Measurements from ENCODE around the gene SPHK1. TPM values are rescaled to one million over a fixed set of nuclear protein-coding genes. Genes with fewer than 3 reads are reported as not detected.

SPHK1 gene
- total and polyA plus RNA-seq, 5 donors from 2014 or later: 0.09 to 0.52 (median 0.12) TPM; not detected in 2

DNA sequence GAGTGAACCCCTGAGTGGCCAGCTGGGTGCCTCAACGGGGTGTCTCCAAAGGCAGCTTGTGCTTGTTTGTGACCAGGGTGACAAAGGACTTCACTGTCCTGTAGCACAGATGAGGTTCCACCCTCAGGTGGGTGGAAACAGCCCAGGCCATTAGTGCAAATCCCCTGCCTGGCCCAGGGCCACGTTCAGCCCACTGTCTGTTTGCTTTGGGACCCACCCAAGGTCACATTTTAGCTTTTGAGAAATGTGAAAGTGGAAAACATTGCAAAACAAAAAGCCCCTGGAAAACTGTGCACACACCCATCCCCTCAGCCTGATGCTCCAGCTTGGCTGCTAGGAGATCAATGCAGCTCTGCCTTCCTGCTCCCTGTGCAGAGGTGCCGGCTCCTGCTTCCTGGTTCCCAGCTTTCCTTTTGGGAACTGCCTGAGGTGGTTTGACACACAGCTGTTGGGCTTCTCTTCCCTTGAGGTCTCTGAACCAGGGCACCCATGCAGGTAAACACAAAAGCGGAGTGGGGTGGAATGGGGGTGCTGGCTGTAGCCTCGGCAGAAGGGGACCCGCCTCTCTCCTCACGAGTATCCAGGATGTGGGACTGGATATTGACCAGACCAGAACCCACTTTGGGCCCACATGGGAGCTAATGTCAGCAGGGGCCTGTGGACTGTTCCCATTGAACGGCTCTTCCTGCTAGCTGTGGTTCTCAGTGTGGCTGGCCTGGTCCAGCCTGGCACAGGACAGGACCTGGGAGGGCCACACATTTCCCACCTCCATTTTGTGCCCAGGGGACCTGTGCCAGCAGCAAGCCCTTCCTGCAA lies 7.9 kb upstream of the SPHK1 start:
- peaks cover 0 to 2% (median 0%) of the 10 kb centered on the region in 7 donors for H3K9me3 Mint-ChIP-seq
- ATAC-seq (ENCODE audit: low read depth in 2 of 2): no peak
- no peak overlapping the region for H3K4me3 ChIP-seq (ENCODE audit: low read depth, low read length)
- no peak overlapping the region for H3K27ac Mint-ChIP-seq
- no peaks in the 10 kb centered on the region for H3K36me3 Mint-ChIP-seq
- H3K36me3 ChIP-seq (ENCODE audit: control insufficient read depth, insufficient read depth, low read length): no peaks in the 10 kb centered on the region
- H3K27me3 Mint-ChIP-seq: peaks cover 13% of the 10 kb centered on the region
- no peaks in the 10 kb centered on the region for H3K9me3 ChIP-seq (ENCODE audit: control insufficient read depth in 2 of 2, low read length in 2 of 2)
- no peak overlapping the region for H3K4me3 Mint-ChIP-seq
- no peaks in the 10 kb centered on the region for H3K27me3 ChIP-seq (ENCODE audit: control insufficient read depth, insufficient read depth, low read length)
- no peaks in the 10 kb centered on the region for H3K4me1 Mint-ChIP-seq
- H3K27ac ChIP-seq (ENCODE audit: insufficient read depth, low read length, poor library complexity, severe bottlenecking): no peak overlapping the region
- no peak for DNase-seq
- no peaks in the 10 kb centered on the region for H3K4me1 ChIP-seq (ENCODE audit: control insufficient read depth, insufficient read depth, low read length, poor library complexity, severe bottlenecking)

DNA sequence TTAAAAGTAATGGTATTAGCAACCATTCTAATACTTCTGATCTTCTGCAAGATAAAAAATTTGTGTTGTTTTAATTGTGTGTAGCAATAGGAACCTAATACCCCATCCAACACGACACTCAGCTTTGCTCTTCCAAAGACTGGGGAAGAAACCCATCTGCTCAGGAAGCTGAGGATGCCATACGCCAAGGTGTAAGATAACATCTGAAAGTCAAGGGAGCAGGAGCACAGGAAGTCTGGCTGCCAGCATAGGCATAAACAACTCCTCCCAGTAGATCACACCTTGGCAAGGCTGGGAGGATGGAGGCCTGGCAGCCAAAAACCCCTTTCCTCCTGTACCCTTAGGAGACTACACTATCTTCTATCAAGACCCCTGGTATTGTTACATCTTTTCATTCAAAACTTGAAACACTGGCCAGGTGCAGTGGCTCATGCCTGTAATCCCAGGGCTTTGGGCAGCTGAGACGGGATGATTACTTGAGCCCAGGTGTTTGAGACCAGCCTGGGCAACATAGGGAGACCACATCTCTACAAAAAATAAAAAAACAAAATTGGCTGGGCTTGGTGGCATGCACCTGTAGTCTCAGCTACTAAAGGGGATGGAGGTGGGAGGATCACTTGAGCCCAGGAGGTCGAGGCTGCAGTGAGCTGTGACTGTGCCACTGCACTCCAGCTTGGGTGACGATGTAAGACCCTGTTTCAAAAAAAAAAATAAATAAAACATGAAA lies 5.7 kb upstream of the SPHK1 start:
- Histone ChIP-seq H3K4me1 (ENCODE audit: control insufficient read depth, insufficient read depth, low read length, poor library complexity, severe bottlenecking) (peaks cover 14% of the 10 kb centered on the region), H3K36me3 (ENCODE audit: control insufficient read depth, insufficient read depth, low read length) (no peaks in the 10 kb centered on the region), H3K4me3 (ENCODE audit: low read depth, low read length) (no peak overlapping the region), H3K9me3 (ENCODE audit: control insufficient read depth in 2 of 2, low read length in 2 of 2) (no peaks in the 10 kb centered on the region), H3K27ac (ENCODE audit: insufficient read depth, low read length, poor library complexity, severe bottlenecking) (no peak overlapping the region), H3K27me3 (ENCODE audit: control insufficient read depth, insufficient read depth, low read length) (no peaks in the 10 kb centered on the region)
- DNase-seq (no peak), ATAC-seq (ENCODE audit: low read depth in 2 of 2) (no peak)
- Mint-ChIP-seq H3K27me3 (peaks cover 23% of the 10 kb centered on the region), H3K36me3 (no peaks in the 10 kb centered on the region), H3K9me3 (peaks cover 0 to 1% (median 0%) of the 10 kb centered on the region in 7 donors), H3K4me3 (peak overlapping the region in 1 of 4 donors; percentile 64), H3K4me1 (peaks cover 0 to 5% (median under 1%) of the 10 kb centered on the region in 4 donors), H3K27ac (peak overlapping the region in 1 of 3 donors; percentile 10)

DNA sequence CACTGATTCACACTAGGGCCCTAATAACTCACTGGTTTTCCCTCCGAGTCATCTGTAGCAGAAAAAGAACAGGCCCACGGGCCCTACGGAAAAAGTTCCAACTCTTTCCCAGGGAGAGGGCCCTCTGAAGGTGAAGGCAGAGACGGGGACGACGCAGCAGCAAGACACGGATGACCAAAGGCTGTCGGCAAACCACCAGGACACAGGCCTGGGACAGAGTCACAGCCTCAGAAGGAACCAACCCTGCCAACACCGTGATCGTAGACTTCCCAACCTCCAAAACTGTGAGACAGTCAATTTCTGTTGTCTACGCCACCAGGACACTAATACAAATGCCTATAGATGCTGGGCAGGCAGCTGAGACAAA lies 5.2 kb upstream of the SPHK1 start:
- Histone ChIP-seq H3K27ac (ENCODE audit: insufficient read depth, low read length, poor library complexity, severe bottlenecking) (no peak overlapping the region), H3K27me3 (ENCODE audit: control insufficient read depth, insufficient read depth, low read length) (no peaks in the 10 kb centered on the region), H3K4me3 (ENCODE audit: low read depth, low read length) (no peak overlapping the region), H3K4me1 (ENCODE audit: control insufficient read depth, insufficient read depth, low read length, poor library complexity, severe bottlenecking) (peaks cover 18% of the 10 kb centered on the region), H3K9me3 (ENCODE audit: control insufficient read depth in 2 of 2, low read length in 2 of 2) (no peaks in the 10 kb centered on the region), H3K36me3 (ENCODE audit: control insufficient read depth, insufficient read depth, low read length) (no peaks in the 10 kb centered on the region)
- peak overlapping the region in 1 of 4 donors; percentile 56 for H3K4me3 Mint-ChIP-seq
- peaks cover 23% of the 10 kb centered on the region for H3K27me3 Mint-ChIP-seq
- peaks cover 0 to 1% (median 0%) of the 10 kb centered on the region in 7 donors for H3K9me3 Mint-ChIP-seq
- H3K27ac Mint-ChIP-seq: no peak overlapping the region
- peaks cover 0 to 6% (median under 1%) of the 10 kb centered on the region in 4 donors for H3K4me1 Mint-ChIP-seq
- ATAC-seq (ENCODE audit: low read depth in 2 of 2) (no peak), DNase-seq (no peak)
- no peaks in the 10 kb centered on the region for H3K36me3 Mint-ChIP-seq

DNA sequence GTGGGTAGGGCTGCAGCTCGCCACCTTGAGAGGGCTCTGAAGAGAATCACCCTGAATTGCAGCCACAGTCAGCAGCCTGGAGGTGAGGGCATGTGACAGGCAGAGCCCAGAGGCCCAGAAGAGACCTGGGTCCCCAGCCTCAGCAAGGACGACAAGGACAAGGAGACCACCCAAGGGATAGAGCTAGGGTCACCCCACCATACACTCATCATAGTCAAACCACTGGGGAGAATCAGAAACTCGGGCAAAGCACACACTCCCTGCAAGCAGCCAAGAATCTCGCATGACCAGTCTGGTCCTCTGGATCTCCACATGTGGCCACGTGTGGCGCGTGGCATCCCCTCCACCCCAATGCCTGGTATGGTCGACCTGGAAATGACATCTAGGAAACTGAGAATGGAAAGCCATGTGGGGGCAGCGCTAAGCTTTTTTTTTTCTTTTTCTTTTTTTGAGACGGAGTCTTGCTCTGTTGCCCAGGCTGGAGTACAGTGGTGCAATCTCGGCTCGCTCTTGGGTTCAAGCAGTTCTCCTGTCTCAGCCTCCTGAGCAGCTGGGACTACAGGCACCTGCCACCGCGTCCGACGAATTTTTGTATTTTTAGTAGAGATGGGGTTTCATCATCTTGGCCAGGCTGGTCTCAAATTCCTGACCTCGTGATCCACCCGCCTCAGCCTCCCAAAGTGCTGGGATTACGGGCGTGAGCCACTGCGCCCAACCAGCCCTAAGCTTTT lies 4.6 kb upstream of the SPHK1 start:
- H3K4me1 ChIP-seq (ENCODE audit: control insufficient read depth, insufficient read depth, low read length, poor library complexity, severe bottlenecking): peaks cover 22% of the 10 kb centered on the region
- Mint-ChIP-seq H3K27ac (no peak overlapping the region), H3K9me3 (peaks cover 0 to 1% (median 0%) of the 10 kb centered on the region in 7 donors), H3K4me3 (peak overlapping the region in 3 of 4 donors; percentile 5 to 56 (median 33)), H3K36me3 (no peaks in the 10 kb centered on the region), H3K4me1 (peaks cover 0 to 6% (median under 1%) of the 10 kb centered on the region in 4 donors), H3K27me3 (peaks cover 23% of the 10 kb centered on the region)
- no peak for ATAC-seq (ENCODE audit: low read depth in 2 of 2)
- no peaks in the 10 kb centered on the region for H3K9me3 ChIP-seq (ENCODE audit: control insufficient read depth in 2 of 2, low read length in 2 of 2)
- H3K27me3 ChIP-seq (ENCODE audit: control insufficient read depth, insufficient read depth, low read length): no peaks in the 10 kb centered on the region
- H3K27ac ChIP-seq (ENCODE audit: insufficient read depth, low read length, poor library complexity, severe bottlenecking): no peak overlapping the region
- no peak for DNase-seq
- H3K36me3 ChIP-seq (ENCODE audit: control insufficient read depth, insufficient read depth, low read length): no peaks in the 10 kb centered on the region
- H3K4me3 ChIP-seq (ENCODE audit: low read depth, low read length): no peak overlapping the region

DNA sequence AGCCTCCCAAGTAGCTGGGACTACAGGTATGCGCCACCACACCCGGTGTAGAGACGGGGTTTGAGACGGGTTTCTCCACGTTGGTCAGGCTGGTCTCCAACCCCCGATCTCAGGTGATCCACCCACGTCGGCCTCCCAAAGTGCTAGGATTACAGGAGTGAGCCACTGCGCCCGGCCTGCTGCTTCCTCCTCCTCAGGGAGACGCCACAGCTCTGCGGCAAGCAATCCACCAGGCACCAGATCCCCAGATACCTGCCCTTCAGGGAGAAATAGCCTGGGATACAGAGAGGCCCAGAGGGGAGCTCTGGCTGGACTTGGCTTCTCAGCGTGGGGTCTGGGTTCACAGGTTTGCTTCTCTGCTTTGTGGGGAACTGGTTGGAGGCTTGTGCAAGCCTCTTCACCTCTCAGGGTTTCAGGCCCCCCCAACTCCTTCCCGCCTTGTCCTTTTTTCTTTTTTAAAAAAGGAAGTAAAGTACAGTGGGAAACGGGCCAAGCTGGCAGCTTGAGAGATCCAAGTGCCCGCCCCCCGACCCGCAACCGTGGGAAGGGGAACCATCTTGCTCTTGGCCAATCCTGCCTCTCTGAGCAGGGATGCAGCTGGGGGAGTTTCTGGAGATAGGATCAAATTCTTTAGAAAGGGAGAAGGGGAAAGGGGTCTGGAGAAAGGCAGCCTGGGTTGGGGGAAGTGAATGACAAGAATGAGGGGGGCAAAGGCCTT lies 2.6 kb upstream of the SPHK1 start:
- Histone ChIP-seq H3K9me3 (ENCODE audit: control insufficient read depth in 2 of 2, low read length in 2 of 2) (no peaks in the 10 kb centered on the region), H3K27ac (ENCODE audit: insufficient read depth, low read length, poor library complexity, severe bottlenecking) (no peak overlapping the region), H3K27me3 (ENCODE audit: control insufficient read depth, insufficient read depth, low read length) (no peaks in the 10 kb centered on the region), H3K36me3 (ENCODE audit: control insufficient read depth, insufficient read depth, low read length) (no peaks in the 10 kb centered on the region), H3K4me1 (ENCODE audit: control insufficient read depth, insufficient read depth, low read length, poor library complexity, severe bottlenecking) (peaks cover 36% of the 10 kb centered on the region), H3K4me3 (ENCODE audit: low read depth, low read length) (no peak overlapping the region)
- Mint-ChIP-seq H3K36me3 (no peaks in the 10 kb centered on the region), H3K9me3 (peaks cover 0 to 1% (median 0%) of the 10 kb centered on the region in 7 donors), H3K27me3 (peaks cover 23% of the 10 kb centered on the region), H3K4me3 (peak overlapping the region in 2 of 4 donors; percentile 46 to 63), H3K27ac (no peak overlapping the region), H3K4me1 (peaks cover 0 to 10% (median 3%) of the 10 kb centered on the region in 4 donors)
- DNase-seq: no peak
- no peak for ATAC-seq (ENCODE audit: low read depth in 2 of 2)

DNA sequence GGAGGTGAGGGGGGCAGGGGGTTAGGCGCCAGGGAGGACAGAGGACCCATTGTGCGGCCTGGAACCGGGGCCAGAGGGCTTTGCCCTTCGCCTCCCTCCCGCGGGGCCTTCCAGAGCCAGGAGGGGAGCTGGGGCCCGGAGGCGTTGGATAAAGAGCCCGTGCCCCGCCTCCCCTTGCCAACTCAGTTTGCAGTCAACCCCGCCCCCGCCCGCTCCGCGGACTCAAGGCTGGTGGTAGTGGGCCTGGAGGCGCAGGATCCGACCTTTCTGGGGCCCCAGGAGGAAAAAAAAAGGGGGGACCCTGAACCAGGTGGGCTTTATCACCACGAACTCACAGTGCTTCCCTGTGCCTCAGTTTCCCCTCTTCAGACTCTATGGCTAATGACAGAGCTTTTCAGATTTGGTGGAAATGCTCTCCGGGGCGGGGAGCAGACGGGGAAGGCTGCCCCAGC lies 2.0 kb upstream of the SPHK1 start:
- Histone ChIP-seq H3K9me3 (ENCODE audit: control insufficient read depth in 2 of 2, low read length in 2 of 2) (no peaks in the 10 kb centered on the region), H3K27ac (ENCODE audit: insufficient read depth, low read length, poor library complexity, severe bottlenecking) (no peak overlapping the region), H3K27me3 (ENCODE audit: control insufficient read depth, insufficient read depth, low read length) (no peaks in the 10 kb centered on the region), H3K4me1 (ENCODE audit: control insufficient read depth, insufficient read depth, low read length, poor library complexity, severe bottlenecking) (peaks cover 36% of the 10 kb centered on the region), H3K36me3 (ENCODE audit: control insufficient read depth, insufficient read depth, low read length) (no peaks in the 10 kb centered on the region), H3K4me3 (ENCODE audit: low read depth, low read length) (no peak overlapping the region)
- no peak for ATAC-seq (ENCODE audit: low read depth in 2 of 2)
- H3K27me3 Mint-ChIP-seq: peaks cover 23% of the 10 kb centered on the region
- peaks cover 0 to 1% (median 0%) of the 10 kb centered on the region in 7 donors for H3K9me3 Mint-ChIP-seq
- no peak overlapping the region for H3K27ac Mint-ChIP-seq
- peak overlapping the region in 3 of 4 donors; percentile 86 to 89 (median 86) for H3K4me3 Mint-ChIP-seq
- peaks cover 0 to 12% (median 3%) of the 10 kb centered on the region in 4 donors for H3K4me1 Mint-ChIP-seq
- DNase-seq: no peak
- H3K36me3 Mint-ChIP-seq: no peaks in the 10 kb centered on the region
